Measurements from ENCODE around the gene COQ2. TPM values are rescaled to one million over a fixed set of nuclear protein-coding genes. Genes with fewer than 3 reads are reported as not detected.

Gene COQ2, protein sequence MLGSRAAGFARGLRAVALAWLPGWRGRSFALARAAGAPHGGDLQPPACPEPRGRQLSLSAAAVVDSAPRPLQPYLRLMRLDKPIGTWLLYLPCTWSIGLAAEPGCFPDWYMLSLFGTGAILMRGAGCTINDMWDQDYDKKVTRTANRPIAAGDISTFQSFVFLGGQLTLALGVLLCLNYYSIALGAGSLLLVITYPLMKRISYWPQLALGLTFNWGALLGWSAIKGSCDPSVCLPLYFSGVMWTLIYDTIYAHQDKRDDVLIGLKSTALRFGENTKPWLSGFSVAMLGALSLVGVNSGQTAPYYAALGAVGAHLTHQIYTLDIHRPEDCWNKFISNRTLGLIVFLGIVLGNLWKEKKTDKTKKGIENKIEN
- total RNA-seq (1 to 10 TPM; 5.6 to 7.8 (median 7.2) TPM), polyA plus RNA-seq (10 to 100 TPM; 10.8 to 16.8 (median 12.7) TPM)

DNA sequence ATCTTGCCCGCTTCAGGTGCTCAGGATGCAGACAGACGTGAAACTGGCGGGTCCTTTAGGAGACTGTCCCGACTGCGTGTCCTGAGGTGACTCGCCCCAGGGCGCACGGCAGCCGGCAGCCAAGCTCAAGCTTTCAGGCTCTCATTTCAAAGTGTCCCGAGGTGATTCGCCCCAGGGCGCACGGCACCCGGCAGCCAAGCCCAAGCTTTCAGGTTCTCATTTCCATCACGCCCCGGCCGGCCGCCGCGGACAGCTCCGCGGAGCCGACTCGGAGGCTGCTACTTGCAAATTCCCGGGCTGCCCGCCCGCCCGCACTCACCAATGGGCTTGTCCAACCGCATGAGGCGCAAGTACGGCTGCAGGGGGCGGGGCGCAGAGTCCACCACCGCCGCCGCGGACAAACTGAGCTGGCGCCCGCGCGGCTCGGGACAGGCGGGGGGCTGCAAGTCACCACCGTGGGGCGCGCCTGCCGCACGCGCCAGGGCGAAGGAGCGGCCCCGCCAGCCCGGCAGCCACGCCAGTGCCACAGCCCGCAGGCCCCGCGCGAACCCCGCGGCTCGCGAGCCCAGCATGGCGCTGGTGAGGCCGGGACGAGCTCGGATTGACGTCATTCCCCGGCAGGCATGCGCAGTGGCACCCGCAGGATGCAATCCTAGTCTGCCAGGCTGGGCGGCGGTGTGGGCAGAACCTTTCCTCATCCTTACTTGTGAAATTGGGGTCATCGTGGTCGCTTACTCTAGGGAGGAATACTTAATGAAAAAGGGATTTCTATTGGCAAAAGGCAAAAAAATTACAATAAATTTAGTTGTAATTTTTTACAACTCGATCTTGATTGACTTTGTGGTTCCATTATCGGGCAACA is at the start of gene COQ2:
TSS of gene COQ2 (minus strand) at position 606 of the 862 bp plus-strand sequence. CDS start at position 572, 34 bp downstream.
- Histone ChIP-seq H3K27ac (peak within 1 kb of the TSS; percentile 90 to 93 (median 92)), H3K4me1 (peaks cover 0 to 16% (median 12%) of the 10 kb centered on the region in 4 donors), H3K27me3 (no peaks in the 10 kb centered on the region), H3K9me3 (no peaks in the 10 kb centered on the region), H3K36me3 (no peaks in the 10 kb centered on the region), H3K4me3 (peak within 1 kb of the TSS; percentile 36 to 70 (median 68))
- intact Hi-C loops (cut with DNase I): loop anchor here (2.0 to 10.0 kb wide), 7 partner anchors 173 to 1000 kb away; partner anchors contain the start of genes COPS4, HELQ, MRPS18C and SCD5
- DNase-seq: peak; percentile 98
- TF ChIP-seq EP300 (IDR thresholded peaks at IDR 0.05): no peak
- peak; percentile 50 to 75 for TF ChIP-seq POLR2A (IDR thresholded peaks at IDR 0.05)
- TF ChIP-seq, protein P1, sequence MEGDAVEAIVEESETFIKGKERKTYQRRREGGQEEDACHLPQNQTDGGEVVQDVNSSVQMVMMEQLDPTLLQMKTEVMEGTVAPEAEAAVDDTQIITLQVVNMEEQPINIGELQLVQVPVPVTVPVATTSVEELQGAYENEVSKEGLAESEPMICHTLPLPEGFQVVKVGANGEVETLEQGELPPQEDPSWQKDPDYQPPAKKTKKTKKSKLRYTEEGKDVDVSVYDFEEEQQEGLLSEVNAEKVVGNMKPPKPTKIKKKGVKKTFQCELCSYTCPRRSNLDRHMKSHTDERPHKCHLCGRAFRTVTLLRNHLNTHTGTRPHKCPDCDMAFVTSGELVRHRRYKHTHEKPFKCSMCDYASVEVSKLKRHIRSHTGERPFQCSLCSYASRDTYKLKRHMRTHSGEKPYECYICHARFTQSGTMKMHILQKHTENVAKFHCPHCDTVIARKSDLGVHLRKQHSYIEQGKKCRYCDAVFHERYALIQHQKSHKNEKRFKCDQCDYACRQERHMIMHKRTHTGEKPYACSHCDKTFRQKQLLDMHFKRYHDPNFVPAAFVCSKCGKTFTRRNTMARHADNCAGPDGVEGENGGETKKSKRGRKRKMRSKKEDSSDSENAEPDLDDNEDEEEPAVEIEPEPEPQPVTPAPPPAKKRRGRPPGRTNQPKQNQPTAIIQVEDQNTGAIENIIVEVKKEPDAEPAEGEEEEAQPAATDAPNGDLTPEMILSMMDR (IDR thresholded peaks at IDR 0.05): peak in 2 of 4 experiments; percentile 11 to 34
- TF ChIP-seq POLR2AphosphoS5 (IDR thresholded peaks at IDR 0.05): peak; percentile 77 to 93 (median 87)
- WGBS, 2 donors: 0% methylated on average over 76 of the region's 76 CpGs

DNA sequence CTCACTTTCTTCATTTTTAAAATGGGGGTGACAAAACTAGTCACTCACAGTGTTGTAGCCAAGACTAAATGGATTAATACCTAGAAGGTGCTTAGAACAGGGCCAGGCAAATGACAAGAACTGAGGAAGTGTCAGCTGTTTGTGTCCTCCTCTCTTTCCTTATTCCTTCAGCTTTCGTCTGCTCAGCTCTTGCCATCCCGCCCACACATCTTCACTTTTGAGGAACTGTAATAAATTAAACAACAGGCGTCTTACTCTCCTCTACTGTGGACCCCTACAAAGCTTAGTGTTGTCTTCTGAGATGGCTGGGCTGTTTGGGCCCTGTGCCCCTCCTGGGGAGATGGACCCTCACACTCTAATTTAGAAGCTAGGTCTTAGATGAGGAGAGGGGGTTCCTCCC is 47.4 kb upstream of the COQ2 start:
- TF ChIP-seq, protein P1 (IDR thresholded peaks at IDR 0.05): no peak
- TF ChIP-seq POLR2AphosphoS5 (IDR thresholded peaks at IDR 0.05) (no peak), EP300 (IDR thresholded peaks at IDR 0.05) (no peak), POLR2A (IDR thresholded peaks at IDR 0.05) (no peak)
- 68 to 88% methylated on average over 3 of the region's 3 CpGs for WGBS, 2 donors
- no peaks in the 10 kb centered on the region for H3K36me3 ChIP-seq
- H3K4me3 ChIP-seq: no peak overlapping the region
- H3K27ac ChIP-seq: no peak overlapping the region
- H3K4me1 ChIP-seq: peaks cover 0 to 13% (median 12%) of the 10 kb centered on the region in 4 donors
- no peak for DNase-seq
- H3K9me3 ChIP-seq: no peaks in the 10 kb centered on the region
- intact Hi-C loops (cut with DNase I): no loop called here
- peaks cover 0 to 28% (median 14%) of the 10 kb centered on the region in 3 donors for H3K27me3 ChIP-seq

DNA sequence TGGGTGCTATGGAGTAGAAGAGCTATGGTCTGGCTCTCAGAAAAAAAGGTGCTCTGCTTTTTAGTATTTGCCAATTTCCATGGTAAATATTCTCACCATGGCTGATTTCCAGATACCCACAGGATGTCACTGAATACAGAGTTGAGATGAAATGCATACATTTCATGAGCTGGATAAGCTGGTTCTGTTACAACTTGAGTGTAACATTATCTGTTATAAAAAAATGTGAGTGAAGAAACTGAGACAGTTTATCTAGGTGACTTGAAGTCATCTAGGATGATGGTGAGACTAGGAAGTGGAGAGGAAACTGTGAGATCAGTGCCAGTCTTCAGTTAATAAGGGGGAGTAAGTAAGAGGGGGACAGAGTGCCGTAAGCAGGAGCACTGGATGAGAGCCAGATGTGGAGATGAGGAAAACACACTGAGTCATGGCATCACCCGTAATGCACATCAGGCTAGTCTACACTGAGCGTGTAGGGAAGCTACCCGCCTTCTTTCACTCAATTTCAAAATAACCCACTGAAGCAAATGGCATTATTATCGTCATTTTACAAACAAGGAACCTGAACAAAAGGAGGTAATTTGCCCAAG is 45.0 kb upstream of the COQ2 start:
- Histone ChIP-seq H3K27me3 (peaks cover 0 to 15% (median 2%) of the 10 kb centered on the region in 3 donors), H3K4me3 (no peak overlapping the region), H3K4me1 (peaks cover 0 to 5% (median 4%) of the 10 kb centered on the region in 4 donors), H3K27ac (no peak overlapping the region), H3K9me3 (no peaks in the 10 kb centered on the region), H3K36me3 (no peaks in the 10 kb centered on the region)
- no peak for DNase-seq
- WGBS, 2 donors: 84 to 90% methylated on average over 5 of the region's 5 CpGs
- intact Hi-C loops (cut with DNase I): no loop called here
- TF ChIP-seq, protein P1 (IDR thresholded peaks at IDR 0.05): no peak
- no peak for TF ChIP-seq POLR2AphosphoS5 (IDR thresholded peaks at IDR 0.05)
- TF ChIP-seq POLR2A (IDR thresholded peaks at IDR 0.05): no peak
- TF ChIP-seq EP300 (IDR thresholded peaks at IDR 0.05): no peak

DNA sequence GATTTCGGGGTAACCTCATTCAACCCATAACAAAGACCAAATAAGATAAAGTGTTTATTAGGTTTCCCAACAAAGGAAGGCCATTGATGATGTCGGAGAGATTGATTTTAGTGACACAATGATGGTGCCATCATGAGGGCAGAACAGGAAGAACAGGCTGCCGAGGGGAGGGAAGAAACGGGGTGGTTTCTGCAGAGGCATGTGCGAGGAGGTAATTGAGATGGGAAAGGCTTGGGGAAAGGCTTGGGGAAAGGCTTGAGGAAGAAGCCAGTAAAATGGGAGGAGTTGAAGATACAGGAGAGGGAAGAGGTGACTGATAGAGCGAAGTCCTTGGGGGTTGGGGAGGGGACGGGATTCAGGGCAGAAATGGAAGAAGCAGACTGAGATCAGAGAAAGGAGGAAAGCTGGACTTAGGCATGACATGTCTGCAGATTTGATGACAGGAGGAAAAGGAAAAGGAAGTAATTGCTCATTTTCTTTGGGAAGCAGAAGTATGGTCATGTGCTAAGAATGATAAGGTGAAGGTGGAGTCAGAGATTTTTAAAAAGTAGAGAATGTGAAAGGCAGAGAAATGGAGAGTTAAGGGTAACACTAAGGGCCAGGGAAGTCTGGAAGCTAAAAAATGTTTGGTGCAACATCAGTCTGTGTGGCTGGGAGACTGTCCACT is 44.1 kb upstream of the COQ2 start:
- Histone ChIP-seq H3K36me3 (no peaks in the 10 kb centered on the region), H3K4me3 (no peak overlapping the region), H3K27ac (no peak overlapping the region), H3K4me1 (no peaks in the 10 kb centered on the region), H3K9me3 (no peaks in the 10 kb centered on the region), H3K27me3 (peaks cover 0 to 5% (median 0%) of the 10 kb centered on the region in 3 donors)
- 67 to 80% methylated on average over 7 of the region's 7 CpGs for WGBS, 2 donors
- intact Hi-C loops (cut with DNase I): no loop called here
- DNase-seq: no peak
- TF ChIP-seq POLR2AphosphoS5 (IDR thresholded peaks at IDR 0.05) (no peak), EP300 (IDR thresholded peaks at IDR 0.05) (no peak), POLR2A (IDR thresholded peaks at IDR 0.05) (no peak)
- TF ChIP-seq, protein P1 (IDR thresholded peaks at IDR 0.05): no peak

All from sigmoid colon (tissue), 7 donors.